ENCODE results near the gene GARS1.
"Not testable (repeated sequence)": the region's sequence is repeated elsewhere in the genome, so short reads cannot be mapped to it uniquely, and the experiment has no call there.

Gene GARS1

DNA sequence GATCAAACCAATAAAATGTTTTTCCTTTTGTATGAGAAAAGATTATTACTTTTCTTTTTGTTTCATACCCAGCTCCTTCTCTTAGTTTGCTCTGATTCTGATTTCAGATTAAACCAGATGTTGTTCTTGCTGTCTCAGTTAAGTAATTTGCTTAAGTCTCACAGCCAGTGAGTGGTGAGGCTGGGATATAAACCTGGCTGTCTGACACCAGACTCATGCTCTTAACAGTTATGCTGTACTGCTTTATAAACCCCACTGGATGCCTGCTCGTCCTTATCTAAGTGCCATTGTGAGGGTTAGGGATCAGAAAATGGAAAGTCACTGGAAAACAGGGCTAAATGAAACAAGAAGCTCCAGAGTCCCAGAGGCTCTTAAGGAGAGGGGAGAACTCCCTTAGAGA, 24.3 kb downstream of the GARS1 start:
- intact Hi-C loops (cut with micrococcal nuclease), result no loop called here
- no peak overlapping the region for H3K4me3 Mint-ChIP-seq
- H3K4me1 Mint-ChIP-seq (ENCODE audit: low read depth), result no peaks in the 10 kb centered on the region
- no peaks in the 10 kb centered on the region for H3K9me3 Mint-ChIP-seq
- no peaks in the 10 kb centered on the region for H3K27me3 Mint-ChIP-seq
- H3K27ac Mint-ChIP-seq, result no peak overlapping the region
- peaks cover 87% of the 10 kb centered on the region for H3K36me3 Mint-ChIP-seq (ENCODE audit: low read depth)

DNA sequence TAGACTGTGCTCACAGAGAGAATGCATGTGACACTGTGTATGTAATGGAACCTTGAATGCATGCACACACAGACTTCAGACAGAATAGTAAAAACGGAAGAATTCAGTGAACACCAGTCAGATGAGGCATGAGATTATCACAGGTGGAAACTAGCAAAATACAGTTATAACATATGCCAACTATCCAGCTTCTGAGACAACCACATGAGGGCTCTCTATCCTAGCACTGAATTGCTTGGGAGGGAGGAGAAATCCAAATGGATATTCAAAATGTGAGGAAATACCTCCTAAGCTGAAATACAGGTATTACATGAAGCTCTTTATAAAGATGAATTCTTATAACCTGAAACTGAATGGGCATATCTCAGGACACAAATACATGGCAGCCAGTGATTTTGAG, 30.6 kb downstream of the GARS1 start:
- intact Hi-C loops (cut with micrococcal nuclease), result no loop called here
- Mint-ChIP-seq H3K27ac (no peak overlapping the region), H3K4me1 (ENCODE audit: low read depth) (no peaks in the 10 kb centered on the region), H3K9me3 (no peaks in the 10 kb centered on the region), H3K36me3 (ENCODE audit: low read depth) (peaks cover 90% of the 10 kb centered on the region), H3K27me3 (no peaks in the 10 kb centered on the region), H3K4me3 (no peak overlapping the region)

DNA sequence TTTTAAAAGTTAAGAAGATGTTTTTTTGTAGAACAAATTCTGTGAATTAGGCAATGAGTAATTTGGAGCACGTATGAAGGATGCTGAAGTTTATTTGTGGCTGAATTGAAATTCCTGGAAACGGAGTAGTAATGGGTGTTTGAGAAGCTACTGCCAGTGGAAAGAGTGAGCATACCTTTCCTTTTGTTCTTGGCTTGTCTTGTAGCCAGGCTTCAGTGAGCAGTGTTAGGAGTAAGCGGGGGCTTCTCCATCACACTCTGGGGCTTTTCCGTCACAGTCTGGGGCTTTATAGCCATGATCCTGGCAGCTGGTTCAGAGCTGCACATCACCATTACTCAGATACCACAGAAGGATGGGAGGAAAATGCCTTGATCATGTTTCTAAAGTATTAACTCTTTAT, 32.3 kb downstream of the GARS1 start:
- H3K9me3 Mint-ChIP-seq, result no peaks in the 10 kb centered on the region
- no peaks in the 10 kb centered on the region for H3K4me1 Mint-ChIP-seq (ENCODE audit: low read depth)
- no peaks in the 10 kb centered on the region for H3K27me3 Mint-ChIP-seq
- no peak overlapping the region for H3K27ac Mint-ChIP-seq
- peaks cover 93% of the 10 kb centered on the region for H3K36me3 Mint-ChIP-seq (ENCODE audit: low read depth)
- H3K4me3 Mint-ChIP-seq, result no peak overlapping the region
- intact Hi-C loops (cut with micrococcal nuclease), result no loop called here

DNA sequence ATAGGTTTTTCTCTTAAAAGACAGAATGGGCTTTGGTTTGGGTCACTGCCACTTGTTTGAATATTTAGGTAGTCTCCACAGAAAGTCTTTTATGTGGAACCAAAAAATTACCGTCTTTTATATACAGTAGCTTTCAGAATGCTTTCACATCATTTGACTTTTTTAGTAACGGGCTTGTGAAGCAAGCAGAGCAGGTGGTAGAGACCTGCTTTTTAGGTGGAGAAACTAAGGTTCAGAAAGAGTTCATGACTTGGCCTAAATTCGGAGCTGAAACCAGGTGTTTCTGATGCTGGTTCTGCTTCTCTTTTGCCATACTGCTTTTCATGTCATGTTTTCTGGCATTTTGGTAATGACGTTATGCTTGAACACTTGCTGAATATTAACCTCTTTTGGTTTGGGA, 36.3 kb downstream of the GARS1 start:
- H3K4me3 Mint-ChIP-seq, result no peak overlapping the region
- intact Hi-C loops (cut with micrococcal nuclease), result no loop called here
- no peaks in the 10 kb centered on the region for H3K4me1 Mint-ChIP-seq (ENCODE audit: low read depth)
- no peak overlapping the region for H3K27ac Mint-ChIP-seq
- H3K27me3 Mint-ChIP-seq, result no peaks in the 10 kb centered on the region
- H3K36me3 Mint-ChIP-seq (ENCODE audit: low read depth), result peaks cover 94% of the 10 kb centered on the region
- H3K9me3 Mint-ChIP-seq, result no peaks in the 10 kb centered on the region

DNA sequence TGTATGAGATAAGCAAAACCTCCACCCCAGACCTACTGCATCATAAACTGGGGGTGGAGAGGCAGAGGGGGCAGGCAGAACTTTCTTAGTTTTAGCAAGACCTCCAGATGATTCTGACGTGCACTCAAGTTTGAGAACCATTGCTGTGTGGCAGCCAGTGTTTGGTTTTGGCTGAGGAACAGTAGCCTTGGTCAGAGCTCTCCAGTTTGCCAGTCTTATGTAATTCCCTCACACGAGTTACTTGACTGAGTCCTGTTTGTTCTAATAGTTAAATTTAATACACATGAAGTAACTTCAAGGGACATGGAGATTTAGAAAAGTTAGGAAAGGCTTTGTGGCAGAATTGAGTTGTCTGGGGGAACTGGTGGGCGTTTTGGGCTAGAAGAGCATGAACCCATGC, 38.5 kb downstream of the GARS1 start:
- Mint-ChIP-seq H3K27me3 (no peaks in the 10 kb centered on the region), H3K36me3 (ENCODE audit: low read depth) (peaks cover 73% of the 10 kb centered on the region), H3K27ac (no peak overlapping the region), H3K9me3 (no peaks in the 10 kb centered on the region), H3K4me3 (no peak overlapping the region), H3K4me1 (ENCODE audit: low read depth) (no peaks in the 10 kb centered on the region)
- intact Hi-C loops (cut with micrococcal nuclease), result no loop called here

DNA sequence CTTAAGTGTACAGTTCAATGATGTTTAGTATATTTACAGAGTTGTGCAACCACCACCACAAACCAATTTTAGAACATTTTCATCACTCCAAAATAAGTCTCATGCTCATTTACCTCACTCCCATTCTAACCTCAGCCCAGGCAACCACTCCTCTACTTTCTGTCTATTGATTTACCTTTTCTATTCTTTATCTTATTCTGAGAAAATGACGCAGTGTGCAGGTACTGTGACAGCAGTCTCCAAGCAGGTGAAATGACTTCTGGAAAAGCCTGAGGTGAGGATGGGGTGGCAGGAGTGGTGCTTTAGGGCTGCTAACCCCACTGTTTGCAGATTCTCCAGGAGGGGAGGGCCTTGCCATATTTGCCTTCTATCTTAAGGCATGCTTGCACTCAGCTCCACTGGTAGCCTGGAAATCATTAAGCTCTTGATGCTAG, 39.5 kb downstream of the GARS1 start:
- H3K4me3 Mint-ChIP-seq, result no peak overlapping the region
- H3K9me3 Mint-ChIP-seq, result no peaks in the 10 kb centered on the region
- H3K27me3 Mint-ChIP-seq, result no peaks in the 10 kb centered on the region
- H3K27ac Mint-ChIP-seq, result no peak overlapping the region
- intact Hi-C loops (cut with micrococcal nuclease), result no loop called here
- H3K36me3 Mint-ChIP-seq (ENCODE audit: low read depth), result peaks cover 64% of the 10 kb centered on the region
- no peaks in the 10 kb centered on the region for H3K4me1 Mint-ChIP-seq (ENCODE audit: low read depth)

DNA sequence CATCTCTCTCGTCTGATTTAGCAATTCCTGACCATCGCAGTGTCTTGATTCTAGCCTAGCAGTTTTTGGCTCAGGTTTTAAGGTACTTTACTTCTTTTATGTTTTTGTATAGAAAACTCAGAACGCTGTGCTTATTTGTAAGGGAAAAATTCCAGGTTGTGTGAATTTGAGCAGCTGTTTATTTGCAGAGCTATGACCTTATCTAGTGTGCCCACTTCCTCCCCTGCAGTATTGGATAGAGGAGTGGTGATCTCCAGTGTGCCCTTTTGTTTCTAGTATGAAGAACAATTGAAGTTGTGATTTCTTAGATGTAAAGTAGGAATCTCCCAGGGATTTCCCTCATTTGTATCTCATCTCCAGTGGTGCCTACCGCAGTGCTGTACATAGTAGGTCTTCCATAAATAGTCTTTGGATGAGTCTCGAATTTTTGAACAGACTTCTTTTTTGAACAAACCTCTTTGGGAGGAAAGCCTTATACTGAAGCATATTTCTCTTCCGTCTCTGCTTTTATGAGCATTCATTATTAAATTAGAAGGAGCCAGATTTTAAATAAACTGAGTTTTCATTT, 40.0 kb downstream of the GARS1 start:
- H3K36me3 Mint-ChIP-seq (ENCODE audit: low read depth), result peaks cover 60% of the 10 kb centered on the region
- intact Hi-C loops (cut with micrococcal nuclease), result no loop called here
- no peak overlapping the region for H3K27ac Mint-ChIP-seq
- H3K9me3 Mint-ChIP-seq, result no peaks in the 10 kb centered on the region
- H3K27me3 Mint-ChIP-seq, result no peaks in the 10 kb centered on the region
- H3K4me3 Mint-ChIP-seq, result no peak overlapping the region
- no peaks in the 10 kb centered on the region for H3K4me1 Mint-ChIP-seq (ENCODE audit: low read depth)

DNA sequence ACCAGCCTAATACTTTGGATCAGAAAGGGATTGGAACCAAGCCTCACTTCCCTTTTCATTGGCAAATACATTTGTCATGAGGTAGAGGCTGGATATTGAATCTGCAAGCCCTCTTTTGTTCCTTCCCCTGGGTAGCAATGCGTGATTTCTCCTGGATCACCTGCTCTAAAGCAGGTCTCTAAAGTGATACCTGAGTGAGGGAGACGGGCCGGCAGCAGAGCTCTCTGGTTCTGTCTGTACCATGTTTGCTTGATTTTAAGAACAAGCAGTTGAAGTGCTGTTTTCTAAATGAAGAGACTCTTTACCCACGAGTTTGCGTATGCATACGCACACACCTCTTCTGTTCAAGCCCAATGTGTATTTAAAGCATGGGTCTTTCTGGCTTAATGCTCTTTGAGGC, 41.1 kb downstream of the GARS1 start:
- Mint-ChIP-seq H3K27ac (no peak overlapping the region), H3K9me3 (no peaks in the 10 kb centered on the region), H3K27me3 (no peaks in the 10 kb centered on the region), H3K36me3 (ENCODE audit: low read depth) (peaks cover 52% of the 10 kb centered on the region), H3K4me1 (ENCODE audit: low read depth) (no peaks in the 10 kb centered on the region), H3K4me3 (no peak overlapping the region)
- intact Hi-C loops (cut with micrococcal nuclease), result no loop called here

DNA sequence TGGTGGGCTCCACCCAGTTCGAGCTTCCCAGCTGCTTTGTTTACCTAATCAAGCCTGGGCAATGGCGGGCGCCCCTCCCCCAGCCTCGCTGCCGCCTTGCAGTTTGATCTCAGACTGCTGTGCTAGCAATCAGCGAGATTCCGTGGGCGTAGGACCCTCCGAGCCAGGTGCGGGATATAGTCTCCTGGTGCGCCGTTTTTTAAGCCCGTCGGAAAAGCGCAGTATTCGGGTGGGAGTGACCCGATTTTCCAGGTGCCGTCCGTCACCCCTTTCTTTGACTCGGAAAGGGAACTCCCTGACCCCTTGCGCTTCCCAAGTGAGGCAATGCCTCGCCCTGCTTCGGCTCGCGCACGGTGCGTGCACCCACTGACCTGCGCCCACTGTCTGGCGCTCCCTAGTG, 47.6 kb downstream of the GARS1 start:
- H3K27me3 Mint-ChIP-seq; H3K4me1 Mint-ChIP-seq (ENCODE audit: low read depth); H3K9me3 Mint-ChIP-seq; H3K4me3 Mint-ChIP-seq; intact Hi-C loops (cut with micrococcal nuclease); H3K27ac Mint-ChIP-seq: not testable (repeated sequence)
- H3K36me3 Mint-ChIP-seq (ENCODE audit: low read depth), result peaks cover 19% of the 10 kb centered on the region

DNA sequence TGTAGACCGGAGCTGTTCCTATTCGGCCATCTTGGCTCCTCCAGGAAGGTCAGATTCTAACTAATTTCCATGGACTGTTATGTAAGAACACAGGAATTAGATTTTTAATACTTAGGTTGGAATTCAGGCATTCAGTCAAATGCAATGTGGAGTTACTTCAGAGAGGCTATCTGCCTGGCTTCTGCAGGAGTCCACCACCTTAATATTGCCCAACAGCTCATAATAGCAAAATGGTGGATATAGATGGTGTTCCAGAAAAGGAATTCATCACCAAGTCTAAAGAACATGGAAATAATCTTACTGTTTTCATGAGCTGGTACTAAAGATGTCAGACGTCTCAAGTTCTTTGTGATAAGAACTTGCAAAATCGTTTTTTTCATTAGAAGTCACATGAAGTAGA, 48.1 kb downstream of the GARS1 start:
- Mint-ChIP-seq H3K27ac (no peak overlapping the region), H3K27me3 (no peaks in the 10 kb centered on the region), H3K36me3 (ENCODE audit: low read depth) (peaks cover 19% of the 10 kb centered on the region), H3K9me3 (no peaks in the 10 kb centered on the region), H3K4me1 (ENCODE audit: low read depth) (peaks cover 5% of the 10 kb centered on the region), H3K4me3 (no peak overlapping the region)
- intact Hi-C loops (cut with micrococcal nuclease), result no loop called here

DNA sequence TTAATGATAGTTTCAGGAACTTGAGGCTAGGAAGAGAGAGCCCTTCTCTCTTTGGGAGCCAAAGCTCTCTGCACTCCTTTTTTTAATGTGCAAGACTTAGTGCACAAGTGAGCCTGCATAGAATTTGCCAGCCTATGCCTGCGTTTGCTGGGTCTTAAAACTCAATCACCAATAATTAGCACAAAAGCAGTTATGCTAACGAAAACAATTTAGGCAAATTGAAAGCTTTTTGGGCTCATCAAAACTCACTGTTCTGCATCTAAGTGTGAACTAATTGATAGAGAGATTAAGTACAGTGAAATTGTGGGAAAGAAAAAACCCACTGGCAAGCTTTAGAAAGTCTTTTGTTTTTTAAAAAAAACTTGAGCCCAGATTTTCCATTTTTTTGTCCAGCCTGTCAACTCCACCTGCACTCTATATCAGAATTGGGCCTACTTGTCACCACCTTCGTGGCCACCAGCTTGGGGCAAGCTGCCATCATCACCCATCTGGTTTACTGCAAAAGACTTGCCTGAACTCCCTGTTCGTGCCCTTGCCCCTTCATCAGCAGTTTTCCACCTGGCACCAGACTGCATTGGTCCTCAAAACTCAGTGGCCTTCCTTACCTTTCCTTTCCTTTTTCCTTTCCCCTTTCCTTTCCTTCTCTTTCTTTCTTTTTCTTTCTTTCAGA, 49.7 kb downstream of the GARS1 start:
- H3K27ac Mint-ChIP-seq, result no peak overlapping the region
- no peak overlapping the region for H3K4me3 Mint-ChIP-seq
- no peaks in the 10 kb centered on the region for H3K27me3 Mint-ChIP-seq
- peaks cover 5% of the 10 kb centered on the region for H3K4me1 Mint-ChIP-seq (ENCODE audit: low read depth)
- peaks cover 19% of the 10 kb centered on the region for H3K36me3 Mint-ChIP-seq (ENCODE audit: low read depth)
- intact Hi-C loops (cut with micrococcal nuclease), result no loop called here
- H3K9me3 Mint-ChIP-seq, result no peaks in the 10 kb centered on the region

DNA sequence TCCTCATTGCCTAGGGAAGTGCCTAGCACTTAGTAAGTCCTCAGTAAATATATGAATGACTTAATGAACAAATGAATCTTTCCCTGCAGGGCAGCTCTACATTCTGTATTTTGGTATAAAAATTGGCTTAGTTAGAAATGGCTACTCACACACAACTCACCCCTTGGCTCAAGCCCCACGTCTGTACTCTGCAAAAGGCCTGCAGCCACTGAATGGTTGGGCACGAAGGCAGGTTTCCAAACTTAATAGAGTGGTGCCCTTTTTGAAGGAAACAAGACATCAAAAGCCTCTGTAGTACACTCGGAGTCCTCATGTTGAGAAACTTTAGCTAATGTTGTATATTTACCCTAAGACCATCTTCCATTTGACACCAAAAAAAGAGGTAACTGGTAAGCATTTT, 51.0 kb downstream of the GARS1 start:
- Mint-ChIP-seq H3K4me1 (ENCODE audit: low read depth) (peaks cover 5% of the 10 kb centered on the region), H3K36me3 (ENCODE audit: low read depth) (peaks cover 19% of the 10 kb centered on the region), H3K27ac (no peak overlapping the region), H3K9me3 (no peaks in the 10 kb centered on the region), H3K27me3 (no peaks in the 10 kb centered on the region), H3K4me3 (no peak overlapping the region)
- intact Hi-C loops (cut with micrococcal nuclease), result no loop called here

DNA sequence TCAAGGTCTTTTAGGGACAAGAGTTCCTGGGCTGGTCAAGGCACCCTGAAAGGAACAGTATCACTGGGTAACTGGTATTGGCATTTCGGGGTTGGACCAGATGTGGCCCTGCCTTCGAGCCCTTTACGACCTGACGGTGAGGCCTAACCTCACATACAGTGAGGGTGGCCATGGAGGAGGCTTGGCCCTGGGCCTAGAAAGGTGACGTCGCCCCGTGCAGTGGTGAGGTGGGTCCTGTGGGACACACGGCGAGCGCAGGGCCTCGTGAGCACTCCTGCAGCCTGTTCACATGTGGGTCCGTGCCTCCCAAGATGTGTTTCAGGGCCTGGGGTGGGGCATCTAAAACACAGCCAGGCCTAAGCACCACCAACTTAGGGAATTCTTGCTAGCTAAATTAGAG, 51.5 kb downstream of the GARS1 start:
- intact Hi-C loops (cut with micrococcal nuclease), result no loop called here
- peaks cover 5% of the 10 kb centered on the region for H3K4me1 Mint-ChIP-seq (ENCODE audit: low read depth)
- H3K36me3 Mint-ChIP-seq (ENCODE audit: low read depth), result peaks cover 19% of the 10 kb centered on the region
- H3K4me3 Mint-ChIP-seq, result no peak overlapping the region
- H3K9me3 Mint-ChIP-seq, result no peaks in the 10 kb centered on the region
- no peak overlapping the region for H3K27ac Mint-ChIP-seq
- no peaks in the 10 kb centered on the region for H3K27me3 Mint-ChIP-seq

DNA sequence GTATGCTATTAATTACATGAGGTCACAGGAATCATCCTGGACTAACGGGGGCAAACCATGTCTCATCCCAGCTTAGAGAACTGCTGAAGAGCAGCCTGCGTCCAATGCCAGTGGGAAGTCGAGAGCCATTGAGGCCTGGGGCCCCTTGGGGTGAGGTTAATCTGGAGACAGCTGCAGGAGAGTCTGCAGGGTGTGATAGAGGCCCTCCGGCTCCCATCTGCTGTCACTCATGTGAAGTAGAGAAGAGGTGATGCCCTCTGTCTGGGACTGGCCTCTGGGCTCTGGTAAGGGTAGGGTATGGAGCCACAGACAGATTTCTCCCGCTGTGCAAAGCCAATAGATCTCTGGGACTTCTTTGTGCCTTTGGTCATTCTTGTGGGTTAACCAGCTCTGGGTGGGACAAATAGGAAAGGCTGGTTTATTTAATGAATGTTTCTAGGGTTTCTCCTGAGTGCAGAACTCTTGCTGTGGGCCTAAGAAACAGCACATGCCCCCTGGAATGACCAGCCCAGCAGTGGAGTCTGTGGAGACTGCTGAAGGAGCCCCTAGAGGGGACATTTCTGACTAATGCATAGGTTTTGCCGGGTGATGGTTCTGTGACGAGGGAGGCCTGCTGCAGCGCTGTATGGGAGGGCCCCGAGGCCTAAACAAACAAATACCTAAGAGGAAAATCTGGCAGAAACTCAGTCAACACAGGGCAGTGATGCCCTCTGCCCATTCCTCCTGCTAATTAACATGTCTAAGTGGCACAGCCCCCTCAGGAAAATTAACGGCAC, 53.1 kb downstream of the GARS1 start:
- H3K27ac Mint-ChIP-seq, result no peak overlapping the region
- no peaks in the 10 kb centered on the region for H3K9me3 Mint-ChIP-seq
- H3K4me3 Mint-ChIP-seq, result no peak overlapping the region
- peaks cover 14% of the 10 kb centered on the region for H3K36me3 Mint-ChIP-seq (ENCODE audit: low read depth)
- H3K4me1 Mint-ChIP-seq (ENCODE audit: low read depth), result peaks cover 5% of the 10 kb centered on the region
- no peaks in the 10 kb centered on the region for H3K27me3 Mint-ChIP-seq
- intact Hi-C loops (cut with micrococcal nuclease), result no loop called here

All from dendritic cell treated with granulocyte-macrophage colony-stimulating factor and Interleukin-4, amounts not matched to agents 40 ng/mL and 50 ng/mL, for 4 days (primary cell).